Panc1 (cell line): Measurements from ENCODE around the gene SPTA1. TPM values are rescaled to one million over a fixed set of nuclear protein-coding genes. Genes with fewer than 3 reads are reported as not detected.

ENCODE experiments used
- ATAC-seq: fragments of 200-7000 bp; cut with Tn5 transposase; 2 replicates; pipeline ENCODE4 v1.9.1; 2020; ENCODE audit warnings: mild to moderate bottlenecking, moderate library complexity
- BruUV-seq: library from RNA; stranded (reverse); fragments of 400-500 nt; replicated peaks from 2 replicates; lab custom pipeline; 2021; lab: Mats Ljungman, UMichigan
- CTCF ChIA-PET: fragments of 300-600 bp; sonication (Branson Sonifier 250); formaldehyde crosslinking; loops from one replicate; lab custom pipeline; 2022; ENCODE audit warnings: antibody characterized with exemption; lab: Charles Lee
- POLR2A ChIA-PET: fragments of 300-600 bp; sonication (Branson Sonifier 250); formaldehyde crosslinking; loops from one replicate; lab custom pipeline; 2022; ENCODE audit warnings: antibody characterized with exemption; lab: Charles Lee
- DNase-seq: peaks from one replicate; pipeline ENCODE4 v3.0.0-alpha.2; 2010; ENCODE audit warnings: low read depth, low spot score
- H3K27ac ChIP-seq: 2 replicates; pipeline ENCODE4 v1.5.1; 2011; ENCODE audit warnings: mild to moderate bottlenecking, low read length, inconsistent platforms
- H3K27me3 ChIP-seq: fragments of 200-500 bp; sonication (Bioruptor generic); 2 replicates; pipeline ENCODE4 v1.6.0; 2014; ENCODE audit warnings: low read length, inconsistent platforms; ENCODE audit not compliant: control insufficient read depth, insufficient read depth
- H3K36me3 ChIP-seq: fragments of 200-500 bp; sonication (Bioruptor generic); 2 replicates; pipeline ENCODE4 v1.5.1; 2014; ENCODE audit warnings: inconsistent platforms, mild to moderate bottlenecking, low read length, moderate library complexity; ENCODE audit not compliant: control insufficient read depth, insufficient read depth
- H3K4me1 ChIP-seq: 2 replicates; pipeline ENCODE4 v1.5.1; 2011; ENCODE audit warnings: inconsistent platforms, mild to moderate bottlenecking, low read length, moderate library complexity; ENCODE audit not compliant: control insufficient read depth, insufficient read depth
- H3K4me3 ChIP-seq, 2 experiments: 2 replicates each; pipeline ENCODE4 v1.5.1; 2011 to 2012; ENCODE audit warnings: low read depth in 2 of 2, low read length in 2 of 2, mild to moderate bottlenecking in 2 of 2, inconsistent platforms in 1 of 2, moderate library complexity in 1 of 2
- H3K9me3 ChIP-seq: fragments of 200-500 bp; sonication (Bioruptor generic); 2 replicates; pipeline ENCODE4 v1.5.1; 2014; ENCODE audit warnings: low read depth, mild to moderate bottlenecking, inconsistent platforms, low read length, moderate library complexity; ENCODE audit not compliant: control insufficient read depth, insufficient read depth
- POLR2AphosphoS5 ChIP-seq: IDR thresholded peaks from 2 replicates; pipeline ENCODE4 v1.6.1; 2012; ENCODE audit warnings: mild to moderate bottlenecking, low read depth, low read length, moderate library complexity
- SIN3A ChIP-seq: IDR thresholded peaks from 2 replicates; pipeline ENCODE4 v1.6.1; 2012; ENCODE audit warnings: low read depth, mild to moderate bottlenecking, low read length, moderate library complexity, borderline replicate concordance; ENCODE audit not compliant: insufficient read depth
- in situ Hi-C: cut with HindIII; loops from 2 replicates; pipeline ENCODE4 v1.10.0; 2016; ENCODE audit warnings: low sequenced_read_pairs, low pct_unique_long_range_greater_than_20kb
- intact Hi-C: fragments of 100-400 bp; cut with micrococcal nuclease; formaldehyde crosslinking; loops from one replicate; pipeline ENCODE4 v1.10.0; 2022; ENCODE audit not compliant: unreplicated experiment
- total RNA-seq: library from RNA; stranded (reverse); gene quantifications from one replicate; pipeline ENCODE4 v1.2.1, GENCODE V29; 2021; ENCODE audit not compliant: unreplicated experiment
- TF ChIP-seq, protein P1 (sequence below), 2 experiments: IDR thresholded peaks; 2 replicates each; pipeline ENCODE4 v1.6.1; 2011 to 2012; ENCODE audit warnings: low read depth in 2 of 2, control low read depth in 1 of 2, low read length in 1 of 2, mild to moderate bottlenecking in 1 of 2, moderate library complexity in 1 of 2; ENCODE audit not compliant: insufficient read depth in 1 of 2
- TF ChIP-seq, protein P2 (sequence below): fragments of 450-650 bp; IDR thresholded peaks from 2 replicates; pipeline ENCODE4 v1.5.1; 2017; ENCODE audit warnings: mild to moderate bottlenecking

The SPTA1 gene
- total RNA-seq, 1 experiment from 2014 or later = not detected

DNA sequence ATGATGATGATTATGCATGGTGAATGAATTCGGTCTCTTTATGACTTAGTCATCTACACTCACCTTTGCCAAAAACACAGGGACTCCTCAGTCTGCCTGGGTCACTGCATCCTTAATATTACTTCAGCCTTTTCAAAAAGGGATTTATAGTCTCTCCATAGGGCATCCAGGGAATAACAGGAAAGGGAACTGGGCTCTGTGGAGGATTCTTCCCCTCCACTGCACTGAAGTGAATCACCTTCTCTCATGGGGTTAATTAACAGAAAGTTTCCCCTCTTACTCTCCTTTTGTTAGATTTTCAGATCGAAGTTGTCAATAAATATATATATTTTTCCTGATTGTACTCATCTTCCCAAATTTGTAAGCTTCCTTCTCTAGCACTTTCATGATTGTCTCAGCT lies 34.1 kb upstream of the SPTA1 start, which contains the start of gene OR6K3:
Gene OR6K3 (minus strand): TSS at position 101 of the 400 bp plus-strand sequence. CDS start 2,605 bp downstream, outside the sequence.
- no TSS peak for BruUV-seq
- in situ Hi-C loops = no loop called here
- no peak for ATAC-seq

DNA sequence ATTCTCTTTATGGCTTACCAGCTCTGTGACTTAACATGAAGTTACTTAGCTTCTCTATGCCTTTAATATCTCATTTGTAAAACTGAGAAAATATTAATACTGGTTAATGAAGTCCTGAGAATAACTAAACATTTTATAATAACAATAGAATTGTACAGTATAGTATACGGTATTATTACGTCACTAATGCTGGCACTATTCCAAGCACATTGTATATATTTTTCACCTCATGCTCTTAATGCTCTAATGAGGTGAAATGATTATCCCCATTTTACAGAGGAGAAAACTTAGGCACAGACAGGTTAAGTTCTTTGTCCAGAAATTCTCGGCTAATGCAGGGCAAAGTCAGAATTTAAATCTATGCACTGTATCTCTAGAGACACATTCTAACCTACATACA lies 33.1 kb upstream of the SPTA1 start:
- intact Hi-C loops = no loop called here
- BruUV-seq = no TSS peak
- TF ChIP-seq, protein P1, sequence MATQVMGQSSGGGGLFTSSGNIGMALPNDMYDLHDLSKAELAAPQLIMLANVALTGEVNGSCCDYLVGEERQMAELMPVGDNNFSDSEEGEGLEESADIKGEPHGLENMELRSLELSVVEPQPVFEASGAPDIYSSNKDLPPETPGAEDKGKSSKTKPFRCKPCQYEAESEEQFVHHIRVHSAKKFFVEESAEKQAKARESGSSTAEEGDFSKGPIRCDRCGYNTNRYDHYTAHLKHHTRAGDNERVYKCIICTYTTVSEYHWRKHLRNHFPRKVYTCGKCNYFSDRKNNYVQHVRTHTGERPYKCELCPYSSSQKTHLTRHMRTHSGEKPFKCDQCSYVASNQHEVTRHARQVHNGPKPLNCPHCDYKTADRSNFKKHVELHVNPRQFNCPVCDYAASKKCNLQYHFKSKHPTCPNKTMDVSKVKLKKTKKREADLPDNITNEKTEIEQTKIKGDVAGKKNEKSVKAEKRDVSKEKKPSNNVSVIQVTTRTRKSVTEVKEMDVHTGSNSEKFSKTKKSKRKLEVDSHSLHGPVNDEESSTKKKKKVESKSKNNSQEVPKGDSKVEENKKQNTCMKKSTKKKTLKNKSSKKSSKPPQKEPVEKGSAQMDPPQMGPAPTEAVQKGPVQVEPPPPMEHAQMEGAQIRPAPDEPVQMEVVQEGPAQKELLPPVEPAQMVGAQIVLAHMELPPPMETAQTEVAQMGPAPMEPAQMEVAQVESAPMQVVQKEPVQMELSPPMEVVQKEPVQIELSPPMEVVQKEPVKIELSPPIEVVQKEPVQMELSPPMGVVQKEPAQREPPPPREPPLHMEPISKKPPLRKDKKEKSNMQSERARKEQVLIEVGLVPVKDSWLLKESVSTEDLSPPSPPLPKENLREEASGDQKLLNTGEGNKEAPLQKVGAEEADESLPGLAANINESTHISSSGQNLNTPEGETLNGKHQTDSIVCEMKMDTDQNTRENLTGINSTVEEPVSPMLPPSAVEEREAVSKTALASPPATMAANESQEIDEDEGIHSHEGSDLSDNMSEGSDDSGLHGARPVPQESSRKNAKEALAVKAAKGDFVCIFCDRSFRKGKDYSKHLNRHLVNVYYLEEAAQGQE (IDR thresholded peaks at IDR 0.05; ENCODE audit: insufficient read depth in 1 of 2, low read depth in 2 of 2, low read length in 1 of 2) = no peak
- no peak for TF ChIP-seq SIN3A
- TF ChIP-seq, protein P2, sequence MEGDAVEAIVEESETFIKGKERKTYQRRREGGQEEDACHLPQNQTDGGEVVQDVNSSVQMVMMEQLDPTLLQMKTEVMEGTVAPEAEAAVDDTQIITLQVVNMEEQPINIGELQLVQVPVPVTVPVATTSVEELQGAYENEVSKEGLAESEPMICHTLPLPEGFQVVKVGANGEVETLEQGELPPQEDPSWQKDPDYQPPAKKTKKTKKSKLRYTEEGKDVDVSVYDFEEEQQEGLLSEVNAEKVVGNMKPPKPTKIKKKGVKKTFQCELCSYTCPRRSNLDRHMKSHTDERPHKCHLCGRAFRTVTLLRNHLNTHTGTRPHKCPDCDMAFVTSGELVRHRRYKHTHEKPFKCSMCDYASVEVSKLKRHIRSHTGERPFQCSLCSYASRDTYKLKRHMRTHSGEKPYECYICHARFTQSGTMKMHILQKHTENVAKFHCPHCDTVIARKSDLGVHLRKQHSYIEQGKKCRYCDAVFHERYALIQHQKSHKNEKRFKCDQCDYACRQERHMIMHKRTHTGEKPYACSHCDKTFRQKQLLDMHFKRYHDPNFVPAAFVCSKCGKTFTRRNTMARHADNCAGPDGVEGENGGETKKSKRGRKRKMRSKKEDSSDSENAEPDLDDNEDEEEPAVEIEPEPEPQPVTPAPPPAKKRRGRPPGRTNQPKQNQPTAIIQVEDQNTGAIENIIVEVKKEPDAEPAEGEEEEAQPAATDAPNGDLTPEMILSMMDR = no peak
- no peak overlapping the region for H3K27ac ChIP-seq
- ATAC-seq (no peak), DNase-seq (no peak)
- POLR2A ChIA-PET = no interaction called here
- no peaks in the 10 kb centered on the region for H3K27me3 ChIP-seq
- no peaks in the 10 kb centered on the region for H3K9me3 ChIP-seq
- no peaks in the 10 kb centered on the region for H3K36me3 ChIP-seq
- no peaks in the 10 kb centered on the region for H3K4me1 ChIP-seq
- in situ Hi-C loops = no loop called here
- CTCF ChIA-PET = no interaction called here
- H3K4me3 ChIP-seq = no peak overlapping the region

More for the DNA sequence above, 34.1 kb upstream of the SPTA1 start, which contains the start of gene OR6K3:
- DNase-seq = no peak
- Histone ChIP-seq H3K36me3 (no peaks in the 10 kb centered on the region), H3K9me3 (no peaks in the 10 kb centered on the region), H3K4me1 (no peaks in the 10 kb centered on the region), H3K27me3 (no peaks in the 10 kb centered on the region), H3K27ac (no peak within 1 kb of the TSS), H3K4me3 (no peak within 1 kb of the TSS)
- POLR2A ChIA-PET = no interaction called here
- TF ChIP-seq, protein P1 (IDR thresholded peaks at IDR 0.05; ENCODE audit: insufficient read depth in 1 of 2, low read depth in 2 of 2, low read length in 1 of 2) = no peak
- TF ChIP-seq SIN3A (no peak), POLR2AphosphoS5 (no peak)
- TF ChIP-seq, protein P2 = no peak
- CTCF ChIA-PET = no interaction called here
- intact Hi-C loops = no loop called here
